Upper lobe of left lung (tissue), 4 donors: Measurements from ENCODE around the gene COBL.

ENCODE experiments used
- CTCF ChIP-seq, 6 experiments: fragments of 450-650 bp in 4 of 6; fragments of 200-600 bp in 2 of 6; sonication (generic) in 2 of 6; IDR thresholded peaks; one replicate each; pipeline ENCODE4 v1.5.1; 2016 to 2019; ENCODE audit warnings: antibody characterized with exemption in 6 of 6
- EP300 ChIP-seq, 4 donors: sonication (generic); formaldehyde crosslinking; IDR thresholded peaks; one replicate each; pipeline ENCODE4 v1.5.1; 2017; ENCODE audit warnings: antibody characterized with exemption in 4 of 4, control low read depth in 2 of 4
- POLR2A ChIP-seq, 4 donors: fragments of 450-650 bp; IDR thresholded peaks; one replicate each; pipeline ENCODE4 v1.5.1; 2016 to 2017; ENCODE audit warnings: antibody characterized with exemption in 4 of 4, mild to moderate bottlenecking in 2 of 4
- POLR2AphosphoS5 ChIP-seq, 2 donors: sonication (generic); formaldehyde crosslinking; IDR thresholded peaks; one replicate each; pipeline ENCODE4 v1.5.1; 2017; ENCODE audit warnings: antibody characterized with exemption in 2 of 2

DNA sequence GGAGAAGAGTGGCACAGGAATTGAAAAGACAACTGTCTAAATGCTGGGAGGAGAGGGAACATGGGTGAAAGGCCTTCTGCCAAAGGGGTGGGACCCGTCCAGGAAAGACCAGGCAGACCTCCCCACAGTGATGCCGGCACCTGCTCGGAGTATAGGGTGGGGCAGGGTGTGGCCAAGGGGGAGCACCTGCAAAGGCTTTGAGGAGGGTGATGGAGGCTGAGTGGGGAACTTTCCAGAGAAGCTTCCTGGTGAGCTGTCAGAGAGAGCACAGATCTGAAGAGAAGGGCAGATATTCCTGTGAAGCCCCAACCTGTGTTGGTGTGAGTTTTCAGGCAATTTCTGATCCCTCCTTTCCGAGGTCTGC, 270.5 kb downstream of the COBL start:
- TF ChIP-seq EP300 (IDR thresholded peaks at IDR 0.05) (no peak), POLR2A (IDR thresholded peaks at IDR 0.05) (no peak), POLR2AphosphoS5 (IDR thresholded peaks at IDR 0.05) (no peak), CTCF (IDR thresholded peaks at IDR 0.05) (no peak)
